RWPE1 (cell line): Measurements from ENCODE around the gene BBS12.
A peak's percentile ranks its signal among the peaks of the same experiment; 100 is the strongest.

Experiments used
- CTCF ChIA-PET: fragments of 350-600 bp; sonication (Branson Sonifier 250); formaldehyde crosslinking; extraction: SDS; loops from one replicate; lab custom pipeline; 2021; lab: Yijun Ruan, JAX
- POLR2A ChIA-PET: fragments of 400-600 bp; formaldehyde crosslinking; extraction: SDS; loops from one replicate; lab custom pipeline; 2020; ENCODE audit warnings: antibody characterized with exemption; ENCODE audit not compliant: low non-redundant PET; lab: Yijun Ruan, JAX
- DNase-seq: peaks from one replicate; pipeline ENCODE4 v3.0.0; 2012; ENCODE audit warnings: low spot score
- H3K27ac ChIP-seq: fragments of 450-650 bp; 2 replicates; pipeline ENCODE4 v1.5.1; 2017
- CTCF ChIP-seq: fragments of 450-650 bp; conservative IDR thresholded peaks from 2 replicates; pipeline ENCODE4 v1.5.1; 2017; ENCODE audit warnings: low read depth, mild to moderate bottlenecking

BBS12 gene

GRCh38 chr4:122732329-122733026 lies at the start of gene BBS12:
Gene BBS12, plus strand, starts transcription at chr4:122732704. Its CDS starts 9,189 bp downstream, at chr4:122741893.
- ChIA-PET CTCF (interaction anchor here (0.7 to 1.8 kb wide), 5 partner anchors 12 to 182 kb away, joined by 3 to 10 read pairs (median 4); no protein-coding TSS in a partner anchor), POLR2A (interaction anchor here (0.6 kb wide), 1 partner anchor 154 kb away, joined by 3 read pairs; no protein-coding TSS in a partner anchor)
- peak within 1 kb of the TSS; percentile 89 for H3K27ac ChIP-seq
- peak; percentile 42; the same call in 1 of the 2 replicates for TF ChIP-seq CTCF
- peak; percentile 100 for DNase-seq

DNA sequence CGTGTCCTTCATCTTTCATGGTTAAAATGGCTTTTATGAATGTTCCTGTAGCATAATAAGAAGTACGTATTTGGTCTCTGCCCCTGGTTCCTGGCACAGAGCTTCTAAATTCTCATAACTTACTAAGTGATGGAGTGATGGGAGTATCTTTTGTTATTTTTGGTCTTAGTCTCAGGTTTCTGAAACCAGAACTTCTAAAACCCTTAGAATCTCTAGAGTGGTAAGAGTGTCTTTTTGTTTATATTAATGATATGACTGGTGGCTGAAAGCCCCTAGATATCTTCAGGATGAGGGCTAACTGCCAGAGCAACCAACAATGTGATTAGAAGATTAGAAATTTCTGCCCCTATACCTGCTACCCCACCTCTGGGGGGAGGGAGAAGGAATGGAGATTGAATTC lies 45.8 kb upstream of the BBS12 start:
- POLR2A ChIA-PET = no interaction called here
- DNase-seq = no peak
- H3K27ac ChIP-seq = no peak overlapping the region
- CTCF ChIA-PET = no interaction called here
- TF ChIP-seq CTCF = no peak

- H3K27ac ChIP-seq = no peak overlapping the region
- no peak for TF ChIP-seq CTCF
- ChIA-PET POLR2A (no interaction called here), CTCF (no interaction called here)
- DNase-seq = no peak
These were observed 44.9 kb upstream of the BBS12 start for GRCh38 chr4:122687531-122688061.

GRCh38 chr4:122688529-122689140 lies 43.9 kb upstream of the BBS12 start:
- POLR2A ChIA-PET = no interaction called here
- no peak for DNase-seq
- no peak overlapping the region for H3K27ac ChIP-seq
- TF ChIP-seq CTCF = no peak
- CTCF ChIA-PET = interaction anchor here (0.6 kb wide), 1 partner anchor 352 kb away, joined by 3 read pairs; no protein-coding TSS in a partner anchor

DNA sequence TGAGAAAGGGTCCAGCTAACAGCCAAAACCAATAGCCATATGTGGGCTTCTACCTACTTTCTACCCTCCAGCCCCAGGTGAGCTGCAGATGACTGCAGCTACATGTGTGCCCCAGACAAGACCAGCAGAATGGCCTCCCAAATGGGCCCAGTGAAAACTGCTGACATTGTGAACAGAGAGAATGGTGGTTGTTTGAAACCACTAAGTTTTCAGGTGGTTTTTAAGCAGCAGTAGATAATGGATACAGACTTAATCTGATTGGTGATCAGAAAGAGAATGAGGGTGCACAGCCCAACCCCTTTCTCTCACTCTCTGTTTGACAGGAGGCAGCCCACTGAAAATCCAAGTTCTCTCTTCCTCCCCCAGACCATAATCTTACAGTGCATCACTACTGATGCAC lies 42.5 kb upstream of the BBS12 start:
- no peak for TF ChIP-seq CTCF
- no peak for DNase-seq
- H3K27ac ChIP-seq = no peak overlapping the region
- ChIA-PET CTCF (no interaction called here), POLR2A (no interaction called here)

- CTCF ChIA-PET = no interaction called here
- no peak overlapping the region for H3K27ac ChIP-seq
- no peak for DNase-seq
- POLR2A ChIA-PET = no interaction called here
- TF ChIP-seq CTCF = no peak
These were observed 40.5 kb upstream of the BBS12 start for GRCh38 chr4:122691988-122692387.
